ENCODE measurements around the gene CRYZ. TPM values are rescaled to one million over a fixed set of nuclear protein-coding genes. Genes with fewer than 3 reads are reported as not detected.
"Not testable (repeated sequence)": the region's sequence is repeated elsewhere in the genome, so short reads cannot be mapped to it uniquely, and the experiment has no call there.

Gene CRYZ
- total and polyA plus RNA-seq, 2 of the 8 experiments (the other 6 are each of a cell fraction or from before 2014, with no cell fraction given): 20.5 to 43.8 TPM

DNA sequence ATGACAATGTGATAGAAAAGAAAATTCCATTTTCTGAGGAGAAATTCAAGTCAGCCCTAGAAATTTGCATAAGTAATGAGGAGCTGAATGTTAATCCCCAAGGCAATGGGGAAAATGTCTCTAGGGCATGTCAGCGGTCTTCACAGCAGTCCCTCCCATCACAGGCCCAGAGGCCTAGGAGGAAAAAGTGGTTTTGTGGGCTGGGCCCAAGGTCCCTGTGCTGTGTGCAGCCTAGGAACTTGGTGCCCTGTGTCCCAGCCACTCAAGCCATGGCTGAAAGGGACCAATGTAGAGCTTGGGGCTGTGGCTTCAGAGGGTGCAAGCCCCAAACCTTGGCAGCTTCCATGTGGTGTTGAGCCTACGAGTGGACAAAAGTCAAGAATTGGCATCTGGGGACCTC lies 23.8 kb upstream of the CRYZ start:
- H4K20me1 ChIP-seq (replicated peaks in 1 of 2; ENCODE audit: control insufficient read depth in 1 of 2, insufficient read depth in 2 of 2, low read length in 2 of 2); H2BK20ac ChIP-seq (ENCODE audit: low read length); H3K14ac ChIP-seq (ENCODE audit: insufficient read length); H3K4me2 ChIP-seq (ENCODE audit: insufficient read depth in 1 of 2, low read depth in 2 of 2, low read length in 2 of 2); H3K79me2 ChIP-seq (ENCODE audit: control insufficient read depth in 1 of 2, insufficient read depth in 2 of 2, low read length in 2 of 2); H2BK5ac ChIP-seq (ENCODE audit: low read depth, low read length); H4K8ac ChIP-seq (ENCODE audit: extremely low read depth, insufficient read depth, low read length); H3K79me1 ChIP-seq (ENCODE audit: low read depth, low read length); H4K5ac ChIP-seq (ENCODE audit: insufficient read length, low read depth, low read length); H3K23ac ChIP-seq (ENCODE audit: insufficient read length); H3K23me2 ChIP-seq (ENCODE audit: low read depth, low read length); POLR2A ChIA-PET (ENCODE audit: partially characterized antibody); H3K4me3 ChIP-seq (ENCODE audit: extremely low read depth in 1 of 4, insufficient read depth in 2 of 4, low read depth in 3 of 4, low read length in 4 of 4); DNase-seq (ENCODE audit: low read depth in 1 of 2, low spot score in 2 of 2); H3K18ac ChIP-seq (ENCODE audit: extremely low read depth, low read length); H2AK5ac ChIP-seq (ENCODE audit: low read depth, low read length); H2BK12ac ChIP-seq (ENCODE audit: low read depth, low read length); H3K27me3 ChIP-seq (replicated peaks in 1 of 4; ENCODE audit: control insufficient read depth in 3 of 4, extremely low read depth in 1 of 4, insufficient read depth in 3 of 4, low read length in 3 of 4); H3K4ac ChIP-seq (replicated peaks; ENCODE audit: insufficient read length, low read depth, low read length); H3K27ac ChIP-seq (ENCODE audit: low read depth, low read length); H3K4me1 ChIP-seq (replicated peaks in 1 of 4; ENCODE audit: control insufficient read depth in 3 of 4, insufficient read depth in 4 of 4, low read length in 3 of 4); H3K9ac ChIP-seq (replicated peaks in 1 of 4; ENCODE audit: extremely low read depth in 1 of 4, low read depth in 3 of 4, low read length in 3 of 4); H3K56ac ChIP-seq (replicated peaks; ENCODE audit: insufficient read length, low read depth, low read length); H4K91ac ChIP-seq (replicated peaks; ENCODE audit: insufficient read length, low read length); H2BK120ac ChIP-seq (replicated peaks; ENCODE audit: low read depth, low read length); FAIRE-seq; H2AFZ ChIP-seq (ENCODE audit: low read length); H2BK15ac ChIP-seq (ENCODE audit: low read length): not testable (repeated sequence)
- CTCF ChIA-PET (ENCODE audit: partially characterized antibody): interaction anchor here (1.1 to 1.7 kb wide), 5 partner anchors 11 to 1729 kb away, joined by 3 to 8 read pairs (median 4); no protein-coding TSS in a partner anchor
- H3K36me3 ChIP-seq (ENCODE audit: control insufficient read depth in 2 of 4, insufficient read depth in 4 of 4, low read length in 3 of 4): peaks cover 0 to 46% (median 12%) of the 10 kb centered on the region in 4 experiments; a peak in 5 of 8 replicates
- peaks cover 13% of the 10 kb centered on the region in 2 experiments for H3K9me3 ChIP-seq (ENCODE audit: insufficient read depth in 2 of 2, low read depth in 1 of 2, low read length in 1 of 2)
- WGBS, 2 experiments (ENCODE audit: extremely low coverage in 1 of 2, insufficient coverage in 1 of 2, insufficient read length in 1 of 2, insufficient replicate concordance in 2 of 2, low coverage in 1 of 2, low lambda C conversion rate in 2 of 2, missing lambda C conversion rate in 1 of 2): 95% methylated on average over 2 of the region's 2 CpGs; no CpG with 5 or more reads in 1 of the 2 experiments
